HepG2 (cell line): ENCODE results near the gene UBB. TPM values are rescaled to one million over a fixed set of nuclear protein-coding genes. Genes with fewer than 3 reads are reported as not detected.
"Not testable (repeated sequence)": the region's sequence is repeated elsewhere in the genome, so short reads cannot be mapped to it uniquely, and the experiment has no call there.

Experiments
- ATAC-seq: fragments of 200-7000 bp; cut with Tn5 transposase; 3 replicates; pipeline ENCODE4 v1.9.1; 2020; ENCODE audit warnings: mild to moderate bottlenecking, moderate library complexity
- BruUV-seq: library from RNA; stranded (reverse); fragments of 400-500 nt; replicated peaks from 2 replicates; lab custom pipeline; 2021; lab: Mats Ljungman, UMichigan
- CTCF ChIA-PET: fragments of 300-600 bp; formaldehyde crosslinking; extraction: SDS; loops from one replicate; lab custom pipeline; 2021; ENCODE audit warnings: low total read pairs, inconsistent platforms, low intra/inter-chr PET ratio; lab: Yijun Ruan, JAX
- POLR2A ChIA-PET: fragments of 350-600 bp; sonication (Branson Sonifier 250); formaldehyde crosslinking; loops from one replicate; lab custom pipeline; 2020; ENCODE audit warnings: antibody characterized with exemption, inconsistent platforms; lab: Yijun Ruan, JAX
- DNase-seq: peaks from one replicate; pipeline ENCODE4 v3.0.0-alpha.2; 2015; ENCODE audit warnings: low spot score
- FAIRE-seq: peaks from 3 replicates; lab custom pipeline; 2011; peaks lifted over from hg19 to GRCh38; lab: Jason Lieb, UNC
- H2AFZ ChIP-seq: one replicate; pipeline ENCODE4 v1.6.1; 2011; ENCODE audit warnings: low read length, inconsistent platforms
- H3K27ac ChIP-seq: fragments of 300-600 bp; 3 replicates; pipeline ENCODE4 v1.8.0; 2011; ENCODE audit warnings: mixed run types, mild to moderate bottlenecking, mixed read lengths, low read length, inconsistent platforms; ENCODE audit not compliant: insufficient read depth; ENCODE audit errors: extremely low read length
- H3K27me3 ChIP-seq, 2 experiments: fragments of 200-600 bp in 1 of 2; 2 replicates in 1 of 2; 3 replicates in 1 of 2; pipeline versions ENCODE4 v1.6.0 to v1.8.0; 2011; ENCODE audit warnings: low read length in 2 of 2, mild to moderate bottlenecking in 2 of 2, moderate library complexity in 2 of 2, inconsistent platforms in 1 of 2; ENCODE audit not compliant: insufficient read depth in 2 of 2, control insufficient read depth in 1 of 2
- H3K36me3 ChIP-seq, 2 experiments: fragments of 200-600 bp in 1 of 2; replicated peaks in 1 of 2; 2 replicates in 1 of 2; 3 replicates in 1 of 2; pipeline versions ENCODE4 v1.5.1 to v1.8.0; 2011; ENCODE audit warnings: low read length in 2 of 2, inconsistent platforms in 1 of 2; ENCODE audit not compliant: insufficient read depth in 2 of 2, control insufficient read depth in 1 of 2
- H3K4me1 ChIP-seq: 2 replicates; pipeline ENCODE4 v1.5.1; 2012; ENCODE audit warnings: low read length, inconsistent platforms; ENCODE audit not compliant: insufficient read depth
- H3K4me2 ChIP-seq: 2 replicates; pipeline ENCODE4 v1.6.0; 2011; ENCODE audit warnings: low read depth, low read length, inconsistent platforms
- H3K4me3 ChIP-seq, 3 experiments: fragments of 200-600 bp in 1 of 3; sonication (generic), shearing (Covaris generic) in 1 of 3; replicated peaks in 1 of 3; 2 replicates each; pipeline ENCODE4 v1.5.1; 2011 to 2016; ENCODE audit warnings: low read length in 3 of 3, inconsistent platforms in 2 of 3, low read depth in 2 of 3, mild to moderate bottlenecking in 2 of 3, control low read depth in 1 of 3, mixed read lengths in 1 of 3; ENCODE audit not compliant: insufficient read depth in 1 of 3
- H3K79me2 ChIP-seq: one replicate; pipeline ENCODE4 v1.6.1; 2011; ENCODE audit warnings: low read length, inconsistent platforms; ENCODE audit not compliant: insufficient read depth
- H3K9ac ChIP-seq: 2 replicates; pipeline ENCODE4 v1.6.0; 2011; ENCODE audit warnings: mild to moderate bottlenecking, low read depth, low read length, inconsistent platforms; ENCODE audit not compliant: insufficient read depth
- H3K9me3 ChIP-seq: 2 replicates; pipeline ENCODE4 v1.5.1; 2012; ENCODE audit warnings: mild to moderate bottlenecking, low read length
- H4K20me1 ChIP-seq: 2 replicates; pipeline ENCODE4 v1.6.0; 2011; ENCODE audit warnings: inconsistent platforms, mild to moderate bottlenecking, low read length, moderate library complexity; ENCODE audit not compliant: insufficient read depth
- RAD51 ChIP-seq: fragments of 450-650 bp; IDR thresholded peaks from 2 replicates; pipeline ENCODE4 v1.6.1; 2016; ENCODE audit warnings: borderline replicate concordance
- WGBS: methylation state at CpG from one replicate; pipeline ENCODE4 v1.1.6; 2017; ENCODE audit warnings: low lambda C conversion rate; 5-methylcytosine and 5-hydroxymethylcytosine counted together
- in situ Hi-C: cut with HindIII; loops from 2 replicates; pipeline ENCODE4 v1.10.0; 2017; ENCODE audit warnings: low pct_unique_long_range_greater_than_20kb; ENCODE audit not compliant: extremely low pct_ligation_motif_present
- intact Hi-C: fragments of 100-400 bp; cut with micrococcal nuclease; formaldehyde crosslinking; loops from one replicate; pipeline ENCODE4 v1.10.0; 2022; ENCODE audit not compliant: unreplicated experiment
- polyA plus RNA-seq, 8 experiments: library from polyadenylated mRNA; depleted of rRNA in 3 of 8; stranded (reverse) in 7 of 8; unstranded in 1 of 8; fragments of >200 nt; fragmentation: Illumina TruSeq in 4 of 8; extraction: Trizol in 4 of 8; gene quantifications; 2 replicates each; pipeline versions ENCODE4 v1.2.1 to v1.2.3, GENCODE V29; 2011 to 2016; ENCODE audit warnings: low read depth in 4 of 8, missing spikeins in 1 of 8, mixed read lengths in 1 of 8; ENCODE audit not compliant: insufficient read depth in 1 of 8
- total RNA-seq, 5 experiments: library from RNA; depleted of rRNA; stranded (reverse); fragments of >200 nt; fragmentation: Illumina TruSeq; extraction: Trizol; gene quantifications; 2 replicates each; pipeline ENCODE4 v1.2.3, GENCODE V29; 2016; ENCODE audit warnings: low read depth in 1 of 5

UBB gene
- total and polyA plus RNA-seq, 2 of the 13 experiments (the other 11 are each of a cell fraction or from before 2014, with no cell fraction given), result 1,130 to 2,066 TPM

- H3K79me2 ChIP-seq, DNase-seq, H2AFZ ChIP-seq, H3K9ac ChIP-seq, H3K4me3 ChIP-seq, FAIRE-seq, H3K27me3 ChIP-seq, H3K4me2 ChIP-seq, CTCF ChIA-PET, H4K20me1 ChIP-seq, H3K9me3 ChIP-seq, BruUV-seq, ATAC-seq, in situ Hi-C loops, H3K27ac ChIP-seq, H3K36me3 ChIP-seq: not testable (repeated sequence)
- POLR2A ChIA-PET, result interaction anchor here (1.3 to 1.8 kb wide), 2 partner anchors 15 to 140 kb away, joined by 3 to 7 read pairs; partner anchors contain the start of gene UBB
- TF ChIP-seq RAD51, result peak; percentile 20; the same call in 1 of the 2 replicates
- WGBS, result 55% methylated on average over 4 of the region's 4 CpGs
- intact Hi-C loops, result loop anchor here (5.0 kb wide), 1 partner anchor 399 kb away; the partner anchor contains the start of genes TTC19 and ZSWIM7
- peaks cover 51% of the 10 kb centered on the region for H3K4me1 ChIP-seq
Measured at GRCh38 chr17:16395887-16396286, 15.0 kb downstream of the UBB start.

GRCh38 chr17:16396693-16397092 lies 15.8 kb downstream of the UBB start:
- BruUV-seq, H3K27ac ChIP-seq, DNase-seq, FAIRE-seq, H3K79me2 ChIP-seq, H4K20me1 ChIP-seq, H3K4me3 ChIP-seq, H3K4me2 ChIP-seq, H3K27me3 ChIP-seq, H3K9ac ChIP-seq, ATAC-seq, in situ Hi-C loops, H2AFZ ChIP-seq, H3K9me3 ChIP-seq, H3K36me3 ChIP-seq, CTCF ChIA-PET: not testable (repeated sequence)
- 90% methylated on average over 2 of the region's 2 CpGs for WGBS
- intact Hi-C loops, result loop anchor here (5.0 kb wide), 1 partner anchor 399 kb away; the partner anchor contains the start of genes TTC19 and ZSWIM7
- H3K4me1 ChIP-seq, result peaks cover 52% of the 10 kb centered on the region
- POLR2A ChIA-PET, result interaction anchor here (1.3 to 1.8 kb wide), 2 partner anchors 16 to 139 kb away, joined by 3 to 7 read pairs; partner anchors contain the start of gene UBB
